ENCODE results near the gene SLC26A2. TPM values are rescaled to one million over a fixed set of nuclear protein-coding genes. Genes with fewer than 3 reads are reported as not detected.

The SLC26A2 gene
- polyA plus RNA-seq, 1 experiment: 9.7 TPM

DNA sequence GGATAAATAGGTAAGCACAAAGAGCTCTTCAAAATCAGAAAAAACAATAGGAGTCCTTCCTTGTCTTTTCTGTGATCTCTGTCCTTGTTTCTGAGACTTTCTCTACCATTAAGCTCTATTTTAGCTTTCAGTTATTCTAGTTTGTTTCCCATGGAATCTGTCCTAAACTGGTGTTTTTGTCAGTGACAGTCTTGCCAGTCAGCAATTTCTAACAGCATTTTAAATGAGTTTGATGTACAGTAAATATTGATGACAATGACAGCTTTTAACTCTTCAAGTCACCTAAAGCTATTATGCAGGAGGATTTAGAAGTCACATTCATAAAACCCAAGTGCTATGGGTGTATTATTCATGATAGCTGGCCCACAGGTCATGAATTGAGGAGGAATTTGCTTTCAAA, 21.9 kb downstream of the SLC26A2 start:
- Histone ChIP-seq H3K27me3 (ENCODE audit: control insufficient read depth, insufficient read depth, low read length) (no peaks in the 10 kb centered on the region), H3K4me3 (ENCODE audit: low read depth, low read length) (no peak overlapping the region), H3K27ac (ENCODE audit: low read depth, low read length) (no peak overlapping the region), H3K9me3 (ENCODE audit: control insufficient read depth, insufficient read depth, low read length) (no peaks in the 10 kb centered on the region)
- no peak for DNase-seq (ENCODE audit: low read depth, low spot score)
- CTCF ChIA-PET: interaction anchor here (0.5 to 5.6 kb wide), 10 partner anchors 8 to 353 kb away, joined by 3 to 25 read pairs (median 6); no protein-coding TSS in a partner anchor
- TF ChIP-seq, protein P1, sequence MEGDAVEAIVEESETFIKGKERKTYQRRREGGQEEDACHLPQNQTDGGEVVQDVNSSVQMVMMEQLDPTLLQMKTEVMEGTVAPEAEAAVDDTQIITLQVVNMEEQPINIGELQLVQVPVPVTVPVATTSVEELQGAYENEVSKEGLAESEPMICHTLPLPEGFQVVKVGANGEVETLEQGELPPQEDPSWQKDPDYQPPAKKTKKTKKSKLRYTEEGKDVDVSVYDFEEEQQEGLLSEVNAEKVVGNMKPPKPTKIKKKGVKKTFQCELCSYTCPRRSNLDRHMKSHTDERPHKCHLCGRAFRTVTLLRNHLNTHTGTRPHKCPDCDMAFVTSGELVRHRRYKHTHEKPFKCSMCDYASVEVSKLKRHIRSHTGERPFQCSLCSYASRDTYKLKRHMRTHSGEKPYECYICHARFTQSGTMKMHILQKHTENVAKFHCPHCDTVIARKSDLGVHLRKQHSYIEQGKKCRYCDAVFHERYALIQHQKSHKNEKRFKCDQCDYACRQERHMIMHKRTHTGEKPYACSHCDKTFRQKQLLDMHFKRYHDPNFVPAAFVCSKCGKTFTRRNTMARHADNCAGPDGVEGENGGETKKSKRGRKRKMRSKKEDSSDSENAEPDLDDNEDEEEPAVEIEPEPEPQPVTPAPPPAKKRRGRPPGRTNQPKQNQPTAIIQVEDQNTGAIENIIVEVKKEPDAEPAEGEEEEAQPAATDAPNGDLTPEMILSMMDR (IDR thresholded peaks at IDR 0.05; ENCODE audit: low read depth, low read length): no peak
- POLR2A ChIA-PET: no interaction called here

DNA sequence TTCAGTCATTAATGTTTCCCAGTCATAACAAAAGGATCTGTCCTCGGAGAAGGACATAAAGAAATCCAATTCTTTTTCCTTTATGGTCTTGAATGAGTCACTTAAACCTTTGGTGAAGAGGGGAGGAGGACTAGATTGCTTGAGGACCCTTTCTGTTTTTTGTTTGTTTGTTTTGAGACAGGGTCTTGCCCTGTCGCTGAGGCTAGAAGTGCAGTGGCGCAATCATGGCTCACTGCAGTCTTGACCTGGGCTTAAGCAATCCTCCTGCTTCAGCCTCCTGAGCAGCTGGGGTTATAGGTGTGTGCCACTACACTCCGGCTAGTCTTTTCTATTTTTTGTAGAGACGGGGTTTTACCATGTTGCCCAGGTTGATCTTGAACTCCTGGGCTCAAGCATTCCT, 27.6 kb downstream of the SLC26A2 start:
- H3K4me3 ChIP-seq (ENCODE audit: low read depth, low read length): no peak overlapping the region
- H3K27me3 ChIP-seq (ENCODE audit: control insufficient read depth, insufficient read depth, low read length): no peaks in the 10 kb centered on the region
- ChIA-PET CTCF (interaction anchor here (0.6 to 2.7 kb wide), 3 partner anchors 22 to 430 kb away, joined by 3 to 28 read pairs (median 4); no protein-coding TSS in a partner anchor), POLR2A (no interaction called here)
- DNase-seq (ENCODE audit: low read depth, low spot score): no peak
- TF ChIP-seq, protein P1 (IDR thresholded peaks at IDR 0.05; ENCODE audit: low read depth, low read length): no peak
- no peaks in the 10 kb centered on the region for H3K9me3 ChIP-seq (ENCODE audit: control insufficient read depth, insufficient read depth, low read length)
- H3K27ac ChIP-seq (ENCODE audit: low read depth, low read length): no peak overlapping the region

DNA sequence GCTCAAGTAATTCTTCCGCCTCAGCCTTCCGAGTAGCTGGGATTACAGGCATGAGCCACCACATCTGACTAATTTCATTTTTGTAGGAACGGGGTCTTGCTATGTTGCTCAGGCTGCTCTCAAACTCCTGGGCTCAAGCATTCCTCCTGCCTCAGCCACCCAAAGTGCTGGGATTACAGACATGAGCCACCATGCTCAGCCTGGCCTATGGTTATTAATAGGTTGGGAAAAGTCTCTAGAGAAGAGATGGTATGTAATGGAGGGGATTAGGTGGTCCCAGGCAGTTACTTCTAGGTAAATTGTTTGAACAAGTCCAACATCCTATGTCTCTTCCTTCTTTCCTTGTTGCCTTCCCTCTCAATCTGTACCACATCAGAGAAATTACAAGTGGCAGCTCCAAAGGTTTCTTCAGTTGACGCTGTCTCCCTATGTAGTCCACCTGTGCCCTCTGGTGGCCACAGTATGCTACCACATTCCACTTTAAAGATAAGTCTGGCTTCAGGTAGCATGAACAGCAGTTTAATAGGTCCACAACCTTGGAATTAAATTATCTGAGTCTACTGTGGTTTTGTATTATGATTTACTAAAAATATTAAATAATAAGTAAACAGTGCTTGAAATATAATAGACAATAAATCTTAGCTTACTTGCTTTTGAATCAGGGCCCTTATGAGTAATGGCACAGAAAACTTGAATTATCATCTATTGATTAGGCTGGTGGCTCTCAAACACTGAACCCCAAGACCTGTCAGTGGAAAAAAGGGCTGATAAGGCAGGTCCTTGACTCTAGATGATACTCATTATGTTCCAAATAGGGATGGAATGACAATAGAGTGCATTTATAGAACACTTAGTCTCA, 30.2 kb downstream of the SLC26A2 start:
- H3K9me3 ChIP-seq (ENCODE audit: control insufficient read depth, insufficient read depth, low read length): no peaks in the 10 kb centered on the region
- H3K27me3 ChIP-seq (ENCODE audit: control insufficient read depth, insufficient read depth, low read length): no peaks in the 10 kb centered on the region
- H3K27ac ChIP-seq (ENCODE audit: low read depth, low read length): no peak overlapping the region
- CTCF ChIA-PET: interaction anchor here (0.5 to 8.4 kb wide), 45 partner anchors 9 to 382 kb away, joined by 3 to 478 read pairs (median 4); partner anchors contain the start of genes HMGXB3 and TIGD6
- TF ChIP-seq, protein P1 (IDR thresholded peaks at IDR 0.05; ENCODE audit: low read depth, low read length): peak; percentile 98
- POLR2A ChIA-PET: interaction anchor here (1.3 to 1.4 kb wide), 2 partner anchors 9 to 157 kb away, joined by 5 to 8 read pairs; partner anchors contain the start of genes HMGXB3 and TIGD6
- peak; percentile 56 for DNase-seq (ENCODE audit: low read depth, low spot score)
- no peak overlapping the region for H3K4me3 ChIP-seq (ENCODE audit: low read depth, low read length)

DNA sequence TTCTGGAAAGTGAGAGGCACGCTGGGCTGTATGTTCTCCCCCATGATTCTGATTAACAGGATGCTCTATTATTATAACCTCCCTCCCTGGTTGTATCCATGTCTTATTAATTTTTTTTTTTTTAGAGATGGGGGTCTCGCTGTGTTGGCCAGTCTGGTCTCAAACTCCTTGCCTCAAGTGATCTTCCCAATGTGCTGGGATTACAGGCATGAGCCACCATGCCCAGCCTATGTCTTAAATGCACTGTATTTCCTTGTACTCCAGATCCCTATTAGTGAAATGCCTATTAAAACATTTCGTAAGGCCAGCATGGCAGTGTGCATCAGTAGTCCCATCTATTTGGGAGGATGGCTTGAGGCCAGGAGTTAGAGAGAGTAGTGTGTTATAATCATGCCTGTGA, 32.9 kb downstream of the SLC26A2 start:
- Histone ChIP-seq H3K4me3 (ENCODE audit: low read depth, low read length) (no peak overlapping the region), H3K27me3 (ENCODE audit: control insufficient read depth, insufficient read depth, low read length) (no peaks in the 10 kb centered on the region), H3K9me3 (ENCODE audit: control insufficient read depth, insufficient read depth, low read length) (no peaks in the 10 kb centered on the region), H3K27ac (ENCODE audit: low read depth, low read length) (no peak overlapping the region)
- CTCF ChIA-PET: interaction anchor here (0.6 to 8.4 kb wide), 8 partner anchors 18 to 346 kb away, joined by 3 to 478 read pairs (median 4); partner anchors contain the start of gene SLC26A2
- no peak for DNase-seq (ENCODE audit: low read depth, low spot score)
- TF ChIP-seq, protein P1 (IDR thresholded peaks at IDR 0.05; ENCODE audit: low read depth, low read length): no peak
- POLR2A ChIA-PET: no interaction called here
